IPS-18a (cell line): ENCODE measurements around the gene FBXO5.

Experiments used
- H3K27ac ChIP-seq: one replicate; pipeline ENCODE4 v1.5.1; 2013; ENCODE audit warnings: low read length
- H3K27me3 ChIP-seq: one replicate; pipeline ENCODE4 v1.6.1; 2013; ENCODE audit warnings: mild to moderate bottlenecking, low read length; ENCODE audit not compliant: control insufficient read depth, insufficient read depth
- H3K36me3 ChIP-seq: one replicate; pipeline ENCODE4 v1.6.1; 2013; ENCODE audit warnings: low read depth, low read length; ENCODE audit not compliant: control insufficient read depth
- H3K4me1 ChIP-seq: one replicate; pipeline ENCODE4 v1.6.1; 2013; ENCODE audit warnings: low read depth, low read length; ENCODE audit not compliant: control insufficient read depth
- H3K4me3 ChIP-seq: one replicate; pipeline ENCODE4 v1.5.1; 2013; ENCODE audit warnings: low read length
- H3K9ac ChIP-seq: one replicate; pipeline ENCODE4 v1.6.1; 2013; ENCODE audit warnings: mild to moderate bottlenecking, low read length, moderate library complexity
- H3K9me3 ChIP-seq: one replicate; pipeline ENCODE4 v1.6.1; 2013; ENCODE audit warnings: low read depth, low read length; ENCODE audit not compliant: control insufficient read depth

Gene FBXO5

GRCh38 chr6:152982904-152983636 is at the start of gene FBXO5:
Gene FBXO5, minus strand, starts transcription at chr6:152983041. Its CDS starts 82 bp downstream, at chr6:152982959.
- H3K4me1 ChIP-seq: peaks cover 14% of the 10 kb centered on the region
- H3K9ac ChIP-seq: peak within 1 kb of the TSS; percentile 91
- H3K27ac ChIP-seq: peak within 1 kb of the TSS; percentile 93
- peak within 1 kb of the TSS; percentile 89 for H3K4me3 ChIP-seq
- H3K9me3 ChIP-seq: no peaks in the 10 kb centered on the region
- H3K36me3 ChIP-seq: peaks cover 4% of the 10 kb centered on the region
- no peaks in the 10 kb centered on the region for H3K27me3 ChIP-seq

GRCh38 chr6:153032255-153032882 is 49.5 kb upstream of the FBXO5 start:
- H3K9ac ChIP-seq: no peak overlapping the region
- no peaks in the 10 kb centered on the region for H3K27me3 ChIP-seq
- H3K27ac ChIP-seq: no peak overlapping the region
- no peaks in the 10 kb centered on the region for H3K4me1 ChIP-seq
- H3K9me3 ChIP-seq: no peaks in the 10 kb centered on the region
- H3K36me3 ChIP-seq: no peaks in the 10 kb centered on the region
- no peak overlapping the region for H3K4me3 ChIP-seq

- Histone ChIP-seq H3K9me3 (no peaks in the 10 kb centered on the region), H3K27me3 (no peaks in the 10 kb centered on the region), H3K9ac (no peak overlapping the region), H3K4me3 (no peak overlapping the region), H3K27ac (no peak overlapping the region), H3K4me1 (no peaks in the 10 kb centered on the region), H3K36me3 (no peaks in the 10 kb centered on the region)
Observed at GRCh38 chr6:153031335-153031955, 48.6 kb upstream of the FBXO5 start.

- Histone ChIP-seq H3K9me3 (no peaks in the 10 kb centered on the region), H3K36me3 (no peaks in the 10 kb centered on the region), H3K4me1 (no peaks in the 10 kb centered on the region), H3K27ac (no peak overlapping the region), H3K4me3 (no peak overlapping the region), H3K27me3 (no peaks in the 10 kb centered on the region), H3K9ac (no peak overlapping the region)
Observed at GRCh38 chr6:153028963-153029362, 46.1 kb upstream of the FBXO5 start.

GRCh38 chr6:153028286-153028685 is 45.4 kb upstream of the FBXO5 start:
- Histone ChIP-seq H3K9me3 (no peaks in the 10 kb centered on the region), H3K36me3 (no peaks in the 10 kb centered on the region), H3K4me1 (no peaks in the 10 kb centered on the region), H3K27ac (no peak overlapping the region), H3K4me3 (no peak overlapping the region), H3K9ac (no peak overlapping the region), H3K27me3 (no peaks in the 10 kb centered on the region)

GRCh38 chr6:153027480-153027879 is 44.6 kb upstream of the FBXO5 start:
- Histone ChIP-seq H3K4me1 (no peaks in the 10 kb centered on the region), H3K36me3 (no peaks in the 10 kb centered on the region), H3K9me3 (no peaks in the 10 kb centered on the region), H3K9ac (no peak overlapping the region), H3K4me3 (no peak overlapping the region), H3K27me3 (no peaks in the 10 kb centered on the region), H3K27ac (no peak overlapping the region)

GRCh38 chr6:153024709-153025017 is 41.8 kb upstream of the FBXO5 start:
- Histone ChIP-seq H3K36me3 (no peaks in the 10 kb centered on the region), H3K27me3 (no peaks in the 10 kb centered on the region), H3K27ac (no peak overlapping the region), H3K9me3 (no peaks in the 10 kb centered on the region), H3K9ac (no peak overlapping the region), H3K4me3 (no peak overlapping the region), H3K4me1 (no peaks in the 10 kb centered on the region)

GRCh38 chr6:153023977-153024708 is 41.3 kb upstream of the FBXO5 start:
- Histone ChIP-seq H3K9me3 (no peaks in the 10 kb centered on the region), H3K4me3 (no peak overlapping the region), H3K27ac (no peak overlapping the region), H3K36me3 (no peaks in the 10 kb centered on the region), H3K27me3 (no peaks in the 10 kb centered on the region), H3K4me1 (no peaks in the 10 kb centered on the region), H3K9ac (no peak overlapping the region)

- Histone ChIP-seq H3K27me3 (no peaks in the 10 kb centered on the region), H3K27ac (no peak overlapping the region), H3K9ac (no peak overlapping the region), H3K36me3 (no peaks in the 10 kb centered on the region), H3K4me3 (no peak overlapping the region), H3K9me3 (no peaks in the 10 kb centered on the region), H3K4me1 (no peaks in the 10 kb centered on the region)
Observed at GRCh38 chr6:153018355-153018754, 35.5 kb upstream of the FBXO5 start.

GRCh38 chr6:153016846-153017245 is 34.0 kb upstream of the FBXO5 start:
- no peaks in the 10 kb centered on the region for H3K27me3 ChIP-seq
- no peak overlapping the region for H3K27ac ChIP-seq
- H3K9me3 ChIP-seq: no peaks in the 10 kb centered on the region
- H3K36me3 ChIP-seq: no peaks in the 10 kb centered on the region
- H3K4me1 ChIP-seq: no peaks in the 10 kb centered on the region
- H3K4me3 ChIP-seq: no peak overlapping the region
- H3K9ac ChIP-seq: no peak overlapping the region

- H3K27me3 ChIP-seq: no peaks in the 10 kb centered on the region
- H3K4me1 ChIP-seq: no peaks in the 10 kb centered on the region
- H3K9me3 ChIP-seq: no peaks in the 10 kb centered on the region
- no peak overlapping the region for H3K9ac ChIP-seq
- no peak overlapping the region for H3K4me3 ChIP-seq
- H3K27ac ChIP-seq: no peak overlapping the region
- H3K36me3 ChIP-seq: no peaks in the 10 kb centered on the region
Observed at GRCh38 chr6:153015094-153015640, 32.3 kb upstream of the FBXO5 start.
